HepG2 (cell line): ENCODE measurements around the gene SEC14L2. TPM values are rescaled to one million over a fixed set of nuclear protein-coding genes. Genes with fewer than 3 reads are reported as not detected.

Experiments
- ATAC-seq: fragments of 200-7000 bp; cut with Tn5 transposase; 3 replicates; pipeline ENCODE4 v1.9.1; 2020; ENCODE audit warnings: mild to moderate bottlenecking, moderate library complexity
- BruUV-seq: library from RNA; stranded (reverse); fragments of 400-500 nt; replicated peaks from 2 replicates; lab custom pipeline; 2021; lab: Mats Ljungman, UMichigan
- CTCF ChIA-PET: fragments of 300-600 bp; formaldehyde crosslinking; extraction: SDS; loops from one replicate; lab custom pipeline; 2021; ENCODE audit warnings: low total read pairs, inconsistent platforms, low intra/inter-chr PET ratio; lab: Yijun Ruan, JAX
- POLR2A ChIA-PET: fragments of 350-600 bp; sonication (Branson Sonifier 250); formaldehyde crosslinking; loops from one replicate; lab custom pipeline; 2020; ENCODE audit warnings: antibody characterized with exemption, inconsistent platforms; lab: Yijun Ruan, JAX
- DNase-seq: peaks from one replicate; pipeline ENCODE4 v3.0.0-alpha.2; 2015; ENCODE audit warnings: low spot score
- FAIRE-seq: peaks from 3 replicates; lab custom pipeline; 2011; peaks lifted over from hg19 to GRCh38; lab: Jason Lieb, UNC
- H2AFZ ChIP-seq: one replicate; pipeline ENCODE4 v1.6.1; 2011; ENCODE audit warnings: low read length, inconsistent platforms
- H3K27ac ChIP-seq: fragments of 300-600 bp; 3 replicates; pipeline ENCODE4 v1.8.0; 2011; ENCODE audit warnings: mixed run types, mild to moderate bottlenecking, mixed read lengths, low read length, inconsistent platforms; ENCODE audit not compliant: insufficient read depth; ENCODE audit errors: extremely low read length
- H3K27me3 ChIP-seq, 2 experiments: fragments of 200-600 bp in 1 of 2; 2 replicates in 1 of 2; 3 replicates in 1 of 2; pipeline versions ENCODE4 v1.6.0 to v1.8.0; 2011; ENCODE audit warnings: low read length in 2 of 2, mild to moderate bottlenecking in 2 of 2, moderate library complexity in 2 of 2, inconsistent platforms in 1 of 2; ENCODE audit not compliant: insufficient read depth in 2 of 2, control insufficient read depth in 1 of 2
- H3K36me3 ChIP-seq, 2 experiments: fragments of 200-600 bp in 1 of 2; replicated peaks in 1 of 2; 2 replicates in 1 of 2; 3 replicates in 1 of 2; pipeline versions ENCODE4 v1.5.1 to v1.8.0; 2011; ENCODE audit warnings: low read length in 2 of 2, inconsistent platforms in 1 of 2; ENCODE audit not compliant: insufficient read depth in 2 of 2, control insufficient read depth in 1 of 2
- H3K4me1 ChIP-seq: 2 replicates; pipeline ENCODE4 v1.5.1; 2012; ENCODE audit warnings: low read length, inconsistent platforms; ENCODE audit not compliant: insufficient read depth
- H3K4me2 ChIP-seq: 2 replicates; pipeline ENCODE4 v1.6.0; 2011; ENCODE audit warnings: low read depth, low read length, inconsistent platforms
- H3K4me3 ChIP-seq, 3 experiments: fragments of 200-600 bp in 1 of 3; sonication (generic), shearing (Covaris generic) in 1 of 3; replicated peaks in 1 of 3; 2 replicates each; pipeline ENCODE4 v1.5.1; 2011 to 2016; ENCODE audit warnings: low read length in 3 of 3, inconsistent platforms in 2 of 3, low read depth in 2 of 3, mild to moderate bottlenecking in 2 of 3, control low read depth in 1 of 3, mixed read lengths in 1 of 3; ENCODE audit not compliant: insufficient read depth in 1 of 3
- H3K79me2 ChIP-seq: one replicate; pipeline ENCODE4 v1.6.1; 2011; ENCODE audit warnings: low read length, inconsistent platforms; ENCODE audit not compliant: insufficient read depth
- H3K9ac ChIP-seq: 2 replicates; pipeline ENCODE4 v1.6.0; 2011; ENCODE audit warnings: mild to moderate bottlenecking, low read depth, low read length, inconsistent platforms; ENCODE audit not compliant: insufficient read depth
- H3K9me3 ChIP-seq: 2 replicates; pipeline ENCODE4 v1.5.1; 2012; ENCODE audit warnings: mild to moderate bottlenecking, low read length
- H4K20me1 ChIP-seq: 2 replicates; pipeline ENCODE4 v1.6.0; 2011; ENCODE audit warnings: inconsistent platforms, mild to moderate bottlenecking, low read length, moderate library complexity; ENCODE audit not compliant: insufficient read depth
- KDM6A ChIP-seq: IDR thresholded peaks from 2 replicates; pipeline ENCODE4 v1.6.1; 2016; ENCODE audit warnings: low read depth
- KMT2B ChIP-seq: IDR thresholded peaks from 2 replicates; pipeline ENCODE4 v1.6.1; 2016; ENCODE audit warnings: missing genetic modification reagents, missing compliant biosample characterization
- NPAS2 ChIP-seq: sonication (generic); formaldehyde crosslinking; IDR thresholded peaks from 2 replicates; pipeline ENCODE4 v1.8.0; 2022; ENCODE audit warnings: mild to moderate bottlenecking, missing genetic modification reagents, borderline replicate concordance
- RERE ChIP-seq: IDR thresholded peaks from 2 replicates; pipeline ENCODE4 v1.6.1; 2016; ENCODE audit warnings: low read depth, missing genetic modification reagents, missing compliant biosample characterization
- SIX1 ChIP-seq: sonication (generic); formaldehyde crosslinking; IDR thresholded peaks from 2 replicates; pipeline ENCODE4 v1.4.0; 2020; ENCODE audit warnings: missing genetic modification reagents, borderline replicate concordance
- SNRNP70 ChIP-seq: fragments of 200-400 bp; formaldehyde crosslinking; IDR thresholded peaks from 2 replicates; pipeline ENCODE4 v1.6.1; 2017; ENCODE audit warnings: mild to moderate bottlenecking, low read depth, low read length, moderate library complexity
- TEAD3 ChIP-seq: optimal IDR thresholded peaks from 2 replicates; pipeline ENCODE3; 2016; ENCODE audit warnings: borderline replicate concordance
- ZFP91 ChIP-seq: sonication (generic); formaldehyde crosslinking; IDR thresholded peaks from 2 replicates; pipeline ENCODE4 v1.9.0; 2022; ENCODE audit warnings: missing genetic modification reagents, mild to moderate bottlenecking, borderline replicate concordance
- ZNF644 ChIP-seq: IDR thresholded peaks from 2 replicates; pipeline ENCODE4 v1.6.1; 2016; ENCODE audit warnings: low read depth
- ZNF674 ChIP-seq: sonication (generic); formaldehyde crosslinking; IDR thresholded peaks from 2 replicates; pipeline ENCODE4 v1.5.0; 2020; ENCODE audit warnings: low read depth, mild to moderate bottlenecking, missing genetic modification reagents
- ZSCAN22 ChIP-seq: sonication (generic); formaldehyde crosslinking; IDR thresholded peaks from 2 replicates; pipeline ENCODE4 v1.4.0; 2020; ENCODE audit warnings: mild to moderate bottlenecking, missing genetic modification reagents
- WGBS: methylation state at CpG from one replicate; pipeline ENCODE4 v1.1.6; 2017; ENCODE audit warnings: low lambda C conversion rate; 5-methylcytosine and 5-hydroxymethylcytosine counted together
- in situ Hi-C: cut with HindIII; loops from 2 replicates; pipeline ENCODE4 v1.10.0; 2017; ENCODE audit warnings: low pct_unique_long_range_greater_than_20kb; ENCODE audit not compliant: extremely low pct_ligation_motif_present
- intact Hi-C: fragments of 100-400 bp; cut with micrococcal nuclease; formaldehyde crosslinking; loops from one replicate; pipeline ENCODE4 v1.10.0; 2022; ENCODE audit not compliant: unreplicated experiment
- polyA plus RNA-seq, 8 experiments: library from polyadenylated mRNA; depleted of rRNA in 3 of 8; stranded (reverse) in 7 of 8; unstranded in 1 of 8; fragments of >200 nt; fragmentation: Illumina TruSeq in 4 of 8; extraction: Trizol in 4 of 8; gene quantifications; 2 replicates each; pipeline versions ENCODE4 v1.2.1 to v1.2.3, GENCODE V29; 2011 to 2016; ENCODE audit warnings: low read depth in 4 of 8, missing spikeins in 1 of 8, mixed read lengths in 1 of 8; ENCODE audit not compliant: insufficient read depth in 1 of 8
- total RNA-seq, 5 experiments: library from RNA; depleted of rRNA; stranded (reverse); fragments of >200 nt; fragmentation: Illumina TruSeq; extraction: Trizol; gene quantifications; 2 replicates each; pipeline ENCODE4 v1.2.3, GENCODE V29; 2016; ENCODE audit warnings: low read depth in 1 of 5
- TF ChIP-seq, protein P1 (sequence below): sonication (generic); formaldehyde crosslinking; IDR thresholded peaks from 2 replicates; pipeline ENCODE4 v1.9.0; 2021; ENCODE audit warnings: missing genetic modification reagents, borderline replicate concordance

SEC14L2 gene
- total and polyA plus RNA-seq, 2 of the 13 experiments (the other 11 are each of a cell fraction or from before 2014, with no cell fraction given): 4.1 to 5.1 TPM

DNA sequence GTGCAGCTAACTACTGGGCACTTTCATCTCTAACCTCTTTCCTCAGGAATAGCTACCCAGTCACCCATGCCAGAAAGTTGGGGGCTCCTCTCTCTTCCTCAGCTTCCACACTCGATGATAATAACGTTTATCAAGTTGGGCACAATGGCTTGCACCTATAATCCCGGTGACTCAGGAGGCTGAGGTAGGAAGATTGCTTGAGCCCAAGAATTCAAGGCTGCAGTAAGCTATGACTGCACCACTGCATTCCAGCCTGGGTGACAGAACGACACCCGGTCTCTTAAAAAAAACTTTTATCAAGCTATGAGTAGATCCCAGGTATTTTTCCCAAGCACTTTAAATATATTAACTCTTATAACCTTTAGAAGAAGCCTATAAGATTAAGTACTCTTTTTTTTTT lies 42.2 kb upstream of the SEC14L2 start:
- ATAC-seq (no peak), FAIRE-seq (no peak), DNase-seq (no peak)
- no peak overlapping the region for H2AFZ ChIP-seq
- POLR2A ChIA-PET: interaction anchor here (1.2 kb wide), 1 partner anchor 28 kb away, joined by 3 read pairs; the partner anchor contains the start of gene TBC1D10A
- H3K9ac ChIP-seq: peak overlapping the region; percentile 10; the same call in 1 of the 2 replicates
- intact Hi-C loops (no loop called here), in situ Hi-C loops (no loop called here)
- peaks cover 33% of the 10 kb centered on the region for H3K79me2 ChIP-seq
- H3K27me3 ChIP-seq: no peaks in the 10 kb centered on the region; a peak in 2 of 5 replicates
- H3K4me2 ChIP-seq: peak overlapping the region; percentile 20; the same call in 1 of the 2 replicates
- H3K4me1 ChIP-seq: peaks cover 53% of the 10 kb centered on the region
- CTCF ChIA-PET: no interaction called here
- H3K9me3 ChIP-seq: no peaks in the 10 kb centered on the region
- 91% methylated on average over 5 of the region's 5 CpGs for WGBS
- no TSS peak for BruUV-seq
- peaks cover 19% of the 10 kb centered on the region for H4K20me1 ChIP-seq
- no peak overlapping the region for H3K27ac ChIP-seq
- peaks cover 12 to 43% of the 10 kb centered on the region in 2 experiments; a peak in 4 of 5 replicates for H3K36me3 ChIP-seq
- no peak overlapping the region for H3K4me3 ChIP-seq
- TF ChIP-seq KDM6A (CRISPR knock-in tag): no peak
- TF ChIP-seq, protein P1, sequence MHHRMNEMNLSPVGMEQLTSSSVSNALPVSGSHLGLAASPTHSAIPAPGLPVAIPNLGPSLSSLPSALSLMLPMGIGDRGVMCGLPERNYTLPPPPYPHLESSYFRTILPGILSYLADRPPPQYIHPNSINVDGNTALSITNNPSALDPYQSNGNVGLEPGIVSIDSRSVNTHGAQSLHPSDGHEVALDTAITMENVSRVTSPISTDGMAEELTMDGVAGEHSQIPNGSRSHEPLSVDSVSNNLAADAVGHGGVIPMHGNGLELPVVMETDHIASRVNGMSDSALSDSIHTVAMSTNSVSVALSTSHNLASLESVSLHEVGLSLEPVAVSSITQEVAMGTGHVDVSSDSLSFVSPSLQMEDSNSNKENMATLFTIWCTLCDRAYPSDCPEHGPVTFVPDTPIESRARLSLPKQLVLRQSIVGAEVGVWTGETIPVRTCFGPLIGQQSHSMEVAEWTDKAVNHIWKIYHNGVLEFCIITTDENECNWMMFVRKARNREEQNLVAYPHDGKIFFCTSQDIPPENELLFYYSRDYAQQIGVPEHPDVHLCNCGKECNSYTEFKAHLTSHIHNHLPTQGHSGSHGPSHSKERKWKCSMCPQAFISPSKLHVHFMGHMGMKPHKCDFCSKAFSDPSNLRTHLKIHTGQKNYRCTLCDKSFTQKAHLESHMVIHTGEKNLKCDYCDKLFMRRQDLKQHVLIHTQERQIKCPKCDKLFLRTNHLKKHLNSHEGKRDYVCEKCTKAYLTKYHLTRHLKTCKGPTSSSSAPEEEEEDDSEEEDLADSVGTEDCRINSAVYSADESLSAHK (CRISPR knock-in tag): no peak
- TF ChIP-seq NPAS2 (CRISPR knock-in tag): no peak
- TF ChIP-seq RERE: no peak
- TF ChIP-seq SNRNP70: no peak
- TF ChIP-seq ZFP91 (CRISPR knock-in tag): no peak
- TF ChIP-seq KMT2B (CRISPR knock-in tag): no peak
- TF ChIP-seq ZNF644: no peak
- TF ChIP-seq ZNF674 (CRISPR knock-in tag): no peak
- TF ChIP-seq ZSCAN22: no peak
- TF ChIP-seq SIX1 (CRISPR knock-in tag): no peak
- TF ChIP-seq TEAD3 (CRISPR knock-in tag): no peak
